HG03196 (cell line): ENCODE measurements around the gene TAF1D.
"Not testable (repeated sequence)": the region's sequence is repeated elsewhere in the genome, so short reads cannot be mapped to it uniquely, and the experiment has no call there.

Experiments
- ATAC-seq: cut with Tn5 transposase; IDR thresholded peaks from one replicate; pipeline ENCODE4 v1.9.1; 2021; ENCODE audit not compliant: unreplicated experiment

The TAF1D gene, protein sequence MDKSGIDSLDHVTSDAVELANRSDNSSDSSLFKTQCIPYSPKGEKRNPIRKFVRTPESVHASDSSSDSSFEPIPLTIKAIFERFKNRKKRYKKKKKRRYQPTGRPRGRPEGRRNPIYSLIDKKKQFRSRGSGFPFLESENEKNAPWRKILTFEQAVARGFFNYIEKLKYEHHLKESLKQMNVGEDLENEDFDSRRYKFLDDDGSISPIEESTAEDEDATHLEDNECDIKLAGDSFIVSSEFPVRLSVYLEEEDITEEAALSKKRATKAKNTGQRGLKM

DNA sequence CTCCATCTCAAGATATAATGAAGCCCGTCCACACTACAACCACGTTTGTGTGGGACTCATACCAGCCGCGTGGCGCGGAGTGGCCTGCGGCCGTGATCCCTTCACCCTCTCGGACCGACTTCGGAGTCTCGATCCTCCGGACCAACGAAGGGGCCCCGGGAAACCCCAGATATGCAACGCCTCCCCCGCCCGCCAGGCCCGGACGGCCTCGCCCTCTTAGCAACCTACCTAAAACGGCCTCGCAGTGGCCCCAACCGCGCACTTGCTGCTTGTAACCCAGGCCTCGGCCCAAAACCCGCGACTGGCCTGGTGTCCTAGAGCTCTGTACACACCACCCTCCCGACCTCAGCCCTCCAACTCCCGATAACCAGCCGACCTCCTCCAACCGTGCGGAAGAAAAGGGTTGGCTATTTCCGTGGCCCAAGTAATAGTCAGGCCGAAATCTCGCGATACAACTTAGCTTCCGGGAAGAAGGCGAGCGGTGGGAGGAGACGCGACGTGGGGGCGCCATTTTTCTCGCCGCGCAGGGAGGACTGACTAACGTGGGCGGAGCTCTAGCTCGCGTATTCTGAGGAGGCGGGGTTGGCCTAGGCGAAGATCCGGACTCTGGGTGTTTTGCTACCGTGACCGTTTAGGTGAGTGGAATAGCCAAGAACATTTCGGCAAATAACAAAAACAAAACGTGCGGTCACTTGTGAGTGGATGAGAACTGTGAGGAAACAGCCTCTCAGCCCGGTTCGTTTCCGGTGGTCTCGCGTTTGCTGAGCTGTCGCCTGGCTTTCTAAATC is at the start of gene TAF1D, which contains the start of gene C11orf54:
Gene TAF1D, minus strand, starts transcription at position 402 of the 788 bp plus-strand sequence. CDS start 2,191 bp downstream, outside the sequence.
Gene C11orf54, plus strand, starts transcription at position 579 of the 788 bp plus-strand sequence. CDS start 5,722 bp downstream, outside the sequence.
- ATAC-seq, result peak; percentile 82

DNA sequence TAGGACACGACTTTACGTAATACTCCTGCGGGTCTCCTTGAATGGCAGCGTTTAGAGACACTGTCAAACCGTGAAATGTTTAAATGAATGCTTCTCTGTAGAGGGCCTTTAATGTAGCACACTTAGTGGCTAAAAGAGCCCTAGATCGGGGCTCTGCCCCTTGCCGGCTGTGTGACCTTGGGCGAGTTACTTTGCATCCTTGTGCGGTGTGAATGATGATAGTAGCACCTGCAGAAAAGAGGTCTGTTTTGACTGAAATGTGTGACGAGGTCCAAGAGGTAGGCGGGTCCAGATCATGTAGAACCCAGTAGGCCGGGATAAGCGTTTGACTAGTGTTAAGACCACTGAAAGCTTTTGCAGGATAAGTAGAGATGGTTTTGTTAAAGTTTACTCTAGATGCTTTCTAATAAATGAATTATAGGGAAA is 43.7 kb upstream of the TAF1D start:
- peak; percentile 19 for ATAC-seq

DNA sequence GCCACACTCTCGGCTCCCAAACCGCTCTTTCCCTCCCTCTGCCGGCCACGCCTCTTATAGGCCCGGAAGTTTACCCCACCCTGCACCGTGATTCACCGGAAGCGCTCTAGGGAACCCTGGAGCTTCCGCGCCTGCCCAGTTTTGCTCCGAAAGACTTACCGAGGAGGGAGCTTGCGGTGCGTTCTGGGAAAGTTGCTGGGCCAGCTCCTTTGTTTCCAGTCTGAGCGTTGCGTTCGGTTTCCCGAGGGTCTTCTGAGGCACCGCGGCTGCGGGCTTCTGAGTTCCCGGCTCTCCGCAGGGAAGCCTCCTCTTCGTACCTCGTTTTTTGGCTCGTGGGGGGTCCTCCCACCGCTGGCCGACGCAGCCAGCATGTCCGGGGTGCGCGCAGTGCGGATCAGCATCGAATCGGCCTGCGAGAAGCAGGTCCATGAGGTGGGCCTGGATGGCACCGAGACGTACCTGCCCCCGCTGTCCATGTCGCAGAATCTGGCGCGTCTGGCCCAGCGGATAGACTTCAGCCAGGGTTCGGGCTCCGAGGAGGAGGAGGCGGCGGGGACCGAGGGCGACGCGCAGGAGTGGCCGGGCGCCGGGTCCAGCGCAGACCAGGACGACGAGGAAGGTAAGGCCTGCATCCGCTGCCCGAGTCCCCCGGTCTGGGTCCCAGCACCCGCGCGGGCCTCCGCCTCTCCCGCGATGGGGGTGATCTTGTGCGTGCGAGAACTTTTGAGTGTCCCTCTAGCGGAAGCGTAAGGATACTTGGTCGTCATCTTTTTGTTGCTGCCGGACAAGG is 43.0 kb upstream of the TAF1D start, which contains the start of gene MED17:
Gene MED17, plus strand, starts transcription at position 138 of the 790 bp plus-strand sequence. Its CDS starts 232 bp downstream, at position 370.
- ATAC-seq, result peak; percentile 98

DNA sequence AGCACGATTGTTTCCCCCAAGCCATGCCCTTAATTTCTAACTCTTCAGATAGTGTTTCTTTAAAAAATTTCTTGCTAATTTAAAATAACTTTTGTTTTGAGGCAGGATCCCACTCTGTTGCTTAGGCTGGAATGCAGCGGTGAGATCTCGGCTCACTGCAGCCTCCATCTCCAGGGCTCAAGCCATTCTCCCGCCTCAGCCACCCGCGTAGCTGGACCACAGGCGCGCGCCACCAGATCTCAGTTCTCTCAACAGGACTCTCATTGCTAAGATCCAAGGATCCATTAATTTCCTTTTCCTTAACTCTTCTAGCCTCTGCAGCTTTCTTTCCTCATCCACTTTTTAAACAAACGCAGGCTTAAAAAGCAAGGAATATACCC is 42.5 kb upstream of the TAF1D start:
- peak; percentile 45 for ATAC-seq

DNA sequence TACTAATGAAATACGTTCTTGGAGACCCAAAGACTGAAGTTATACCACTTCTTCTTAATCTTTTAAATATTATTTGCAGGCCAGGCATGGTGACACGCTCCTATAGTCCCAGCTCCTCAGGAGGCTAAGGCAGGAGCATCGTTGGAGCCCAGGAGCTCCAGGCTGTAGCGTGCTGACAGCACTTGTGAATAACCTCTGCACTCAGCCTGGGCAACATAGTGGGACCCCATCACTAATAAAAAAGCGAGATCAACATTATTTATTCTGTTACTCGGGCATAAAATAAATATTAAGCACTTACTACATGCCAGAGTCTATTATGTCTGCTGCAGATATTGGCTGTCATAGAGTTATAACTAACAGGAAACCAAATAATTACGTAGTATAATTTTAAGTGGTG is 42.1 kb upstream of the TAF1D start:
- no peak for ATAC-seq

DNA sequence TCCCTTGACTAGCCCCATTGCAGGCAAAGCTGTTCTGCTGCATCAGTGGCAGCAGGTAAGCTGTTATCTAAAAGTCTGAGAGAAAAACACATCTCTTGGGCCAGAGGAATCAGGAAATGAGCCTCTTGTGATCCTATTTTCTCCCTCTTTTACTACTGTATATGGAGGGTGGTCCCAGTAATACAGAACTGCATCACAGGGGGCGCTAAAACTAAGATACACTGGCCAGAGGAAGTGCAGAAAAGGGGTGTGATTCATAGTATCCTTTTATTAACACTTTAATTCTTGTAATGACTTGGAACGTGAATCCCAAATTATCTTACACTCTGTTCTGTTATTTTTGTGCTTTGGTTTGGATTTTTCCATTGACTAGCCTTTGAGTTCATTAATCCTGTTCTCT is 34.0 kb upstream of the TAF1D start:
- ATAC-seq, result no peak

DNA sequence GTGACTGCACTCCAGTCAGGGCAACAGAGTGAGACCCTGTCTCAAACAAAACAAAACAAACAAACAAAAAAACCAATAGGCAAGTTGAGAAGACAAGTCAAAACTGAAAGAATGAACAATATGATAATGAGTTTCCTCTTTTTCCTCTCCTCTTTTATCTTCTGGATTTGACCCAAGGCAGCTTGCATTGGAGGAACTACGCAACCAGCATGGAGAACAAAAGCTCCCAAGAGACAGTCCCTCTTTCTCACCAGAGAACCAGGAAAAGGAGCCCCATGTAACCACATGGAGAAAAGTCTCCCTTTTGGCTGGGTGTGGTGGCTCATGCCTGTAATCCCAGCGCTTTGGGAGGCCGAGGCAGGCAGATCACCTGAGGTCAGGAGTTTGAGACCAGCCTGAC is 33.3 kb upstream of the TAF1D start:
- ATAC-seq, result not testable (repeated sequence)

GRCh38 chr11:93773601-93774200 is 32.4 kb upstream of the TAF1D start:
- ATAC-seq, result no peak

GRCh38 chr11:93773045-93773477 is 31.8 kb upstream of the TAF1D start:
- no peak for ATAC-seq

DNA sequence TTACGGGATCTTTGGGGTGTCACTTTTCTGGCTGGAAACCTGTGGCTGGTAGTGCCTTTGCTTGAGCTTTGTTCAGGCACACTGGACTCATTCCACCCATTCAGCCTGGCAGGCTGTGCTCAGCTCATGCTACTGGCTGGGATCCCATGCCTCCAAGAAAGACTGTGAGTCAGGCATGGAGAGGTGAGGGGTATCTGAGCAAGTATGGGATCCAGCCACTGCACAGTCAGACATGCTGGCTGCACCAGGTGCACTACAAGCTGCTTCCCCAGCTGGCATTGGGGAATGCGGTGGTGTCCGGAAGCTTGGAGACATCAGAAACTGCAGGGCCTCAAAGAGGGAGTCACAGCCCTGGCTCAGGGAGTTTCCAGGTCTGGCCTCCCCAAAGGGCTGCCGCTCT is 30.8 kb upstream of the TAF1D start:
- no peak for ATAC-seq

- ATAC-seq, result no peak
These were observed 28.9 kb upstream of the TAF1D start for GRCh38 chr11:93770160-93770559.

- no peak for ATAC-seq
These were observed 25.7 kb upstream of the TAF1D start for GRCh38 chr11:93767018-93767417.

DNA sequence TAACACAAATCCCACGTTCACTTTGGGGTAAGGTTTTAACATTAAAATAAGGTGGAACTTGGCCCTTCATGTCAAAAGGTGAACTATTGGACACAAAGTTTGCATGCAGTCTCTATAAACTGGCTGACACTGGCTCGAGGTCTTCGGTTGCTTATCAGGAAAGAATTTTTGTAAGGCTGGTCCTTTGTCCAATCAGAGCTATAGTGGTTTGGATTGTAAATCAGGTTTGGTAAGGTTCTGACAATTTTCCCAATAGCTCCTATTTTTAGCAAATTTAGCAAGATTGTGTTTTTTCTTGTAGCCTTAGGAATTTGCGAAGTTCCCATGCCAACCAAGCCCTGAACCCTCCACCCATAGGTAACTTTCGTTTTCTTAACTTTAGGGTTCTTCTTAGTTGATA is 25.2 kb upstream of the TAF1D start:
- no peak for ATAC-seq

DNA sequence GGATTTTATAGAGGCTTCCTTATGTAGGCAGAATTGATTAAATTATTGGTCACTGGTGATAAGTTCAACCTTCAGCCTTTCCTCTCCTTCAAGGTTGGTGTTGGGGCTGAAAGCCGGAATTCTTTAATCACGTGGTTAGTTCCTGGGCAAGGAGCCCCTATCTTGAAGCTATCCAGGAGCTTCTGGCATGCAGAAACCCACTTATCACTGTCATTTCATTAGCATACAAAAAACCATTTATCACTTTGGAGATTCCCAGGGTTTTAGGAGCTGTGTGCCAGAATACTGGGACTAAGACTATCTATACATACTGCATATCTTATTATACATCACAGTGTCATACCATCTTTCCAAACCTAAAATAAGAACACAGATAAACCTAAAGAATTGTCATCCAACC is 24.3 kb upstream of the TAF1D start:
- ATAC-seq, result no peak

GRCh38 chr11:93761910-93762309 is 20.6 kb upstream of the TAF1D start:
- ATAC-seq, result no peak

DNA sequence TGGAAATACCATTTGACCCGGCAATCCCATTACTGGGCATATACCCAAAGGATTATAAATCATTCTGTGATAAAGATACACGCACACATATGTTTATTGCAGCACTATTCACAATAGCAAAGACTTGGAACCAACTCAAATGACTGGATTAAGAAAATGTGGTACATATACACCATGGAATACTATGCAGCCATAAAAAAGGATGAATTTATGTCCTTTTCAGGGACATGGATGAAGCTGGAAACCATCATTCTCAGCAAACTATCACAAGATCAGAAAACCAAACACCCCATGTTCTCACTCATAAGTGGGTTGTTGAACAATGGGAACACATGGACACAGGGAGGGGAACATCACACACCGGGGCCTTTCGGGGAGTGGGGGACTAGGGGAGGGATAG is 17.8 kb upstream of the TAF1D start:
- ATAC-seq, result not testable (repeated sequence)

- ATAC-seq, result no peak
These were observed 16.9 kb upstream of the TAF1D start for GRCh38 chr11:93757924-93758865.

DNA sequence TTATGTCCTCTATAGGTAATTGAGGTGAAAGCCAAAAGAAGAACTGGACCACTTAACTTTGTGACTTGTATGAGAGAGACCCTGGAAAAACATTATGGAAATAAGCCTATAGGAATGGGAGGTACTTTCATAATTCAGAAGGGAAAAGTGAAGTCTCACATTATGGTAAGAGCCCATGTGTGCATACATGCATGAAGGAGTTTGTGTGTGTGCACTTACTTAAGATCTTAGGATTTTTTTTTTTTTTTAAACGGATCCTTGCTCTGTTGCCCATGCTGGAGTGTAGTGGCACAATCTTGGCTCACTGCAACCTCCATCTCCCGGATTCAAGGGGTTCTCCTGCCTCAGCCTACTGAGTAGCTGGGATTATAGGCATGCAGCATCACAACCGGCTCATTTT is 16.0 kb upstream of the TAF1D start:
- ATAC-seq, result no peak

GRCh38 chr11:93756748-93757147 is 15.5 kb upstream of the TAF1D start:
- ATAC-seq, result no peak

DNA sequence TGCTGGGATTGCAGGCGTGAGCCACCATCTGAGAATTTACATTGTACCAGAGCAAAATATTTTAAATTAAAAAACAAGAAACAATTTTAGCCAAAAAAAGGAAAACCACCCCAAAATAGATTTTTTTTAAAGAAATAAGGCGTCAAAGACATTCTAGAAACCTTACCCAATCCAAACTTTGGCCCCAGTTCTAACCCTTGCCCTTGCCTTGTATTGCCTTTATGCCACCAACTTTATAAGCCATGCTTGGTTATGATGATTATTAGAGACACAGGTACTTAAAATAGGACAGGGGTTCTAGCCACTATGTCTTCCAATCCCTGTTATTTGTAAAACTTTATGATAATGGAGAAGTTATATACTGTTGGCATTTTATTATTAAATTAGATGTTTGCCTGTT is 11.9 kb upstream of the TAF1D start:
- no peak for ATAC-seq
